ENCODE data around the gene TLR10. TPM values are rescaled to one million over a fixed set of nuclear protein-coding genes. Genes with fewer than 3 reads are reported as not detected.
A peak's percentile ranks its signal among the peaks of the same experiment; 100 is the strongest.

TLR10 gene
- total and polyA plus RNA-seq, 2 of the 13 experiments (the other 11 are each of a cell fraction or from before 2014, with no cell fraction given), result not detected

DNA sequence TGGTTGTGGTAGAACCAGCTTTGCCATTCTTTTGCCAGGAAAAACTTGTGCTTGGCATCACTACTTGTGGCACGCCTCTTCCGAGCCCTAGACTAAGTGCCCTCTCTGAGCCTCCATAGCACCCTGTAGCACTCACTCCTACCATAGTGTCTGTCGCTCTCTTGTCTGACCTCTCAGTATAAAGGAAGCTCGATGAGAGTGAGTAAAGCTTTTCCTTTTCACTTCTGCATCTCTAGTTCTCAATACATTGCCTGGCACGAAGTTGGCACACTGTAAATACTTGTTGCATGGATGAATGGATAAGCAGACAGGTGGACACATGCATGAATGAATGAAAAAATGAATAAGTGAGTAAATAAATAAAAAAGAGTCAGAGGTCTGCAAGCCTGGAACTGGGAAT, 48.3 kb downstream of the TLR10 start:
- Histone ChIP-seq H3K4me2 (ENCODE audit: low read depth, low read length) (no peak overlapping the region), H3K27ac (ENCODE audit: extremely low read length, insufficient read depth, low read length) (no peak overlapping the region), H4K20me1 (ENCODE audit: insufficient read depth, low read length) (no peaks in the 10 kb centered on the region), H2AFZ (ENCODE audit: low read length) (no peak overlapping the region), H3K9me3 (ENCODE audit: low read length) (peaks cover 13% of the 10 kb centered on the region), H3K4me3 (replicated peaks in 1 of 3; ENCODE audit: insufficient read depth in 1 of 3, low read depth in 2 of 3, low read length in 3 of 3) (no peak overlapping the region), H3K27me3 (ENCODE audit: control insufficient read depth in 1 of 2, insufficient read depth in 2 of 2, low read length in 2 of 2) (no peaks in the 10 kb centered on the region), H3K9ac (ENCODE audit: insufficient read depth, low read depth, low read length) (no peak overlapping the region), H3K4me1 (ENCODE audit: insufficient read depth, low read length) (peaks cover 13% of the 10 kb centered on the region), H3K79me2 (ENCODE audit: insufficient read depth, low read length) (no peaks in the 10 kb centered on the region), H3K36me3 (replicated peaks in 1 of 2; ENCODE audit: control insufficient read depth in 1 of 2, insufficient read depth in 2 of 2, low read length in 2 of 2) (no peaks in the 10 kb centered on the region)
- DNase-seq (ENCODE audit: low spot score) (no peak), ATAC-seq (no peak), FAIRE-seq (no peak)
- in situ Hi-C loops (cut with HindIII; ENCODE audit: extremely low pct_ligation_motif_present, low pct_unique_long_range_greater_than_20kb), result loop anchor here (5.0 kb wide), 1 partner anchor 552 kb away; no protein-coding TSS in a partner anchor
- ChIA-PET CTCF (ENCODE audit: low intra/inter-chr PET ratio, low total read pairs) (no interaction called here), POLR2A (no interaction called here)
- no peak for TF ChIP-seq ZNF264 (CRISPR knock-in tag; IDR thresholded peaks at IDR 0.05)
- no peak for TF ChIP-seq ZNF652 (CRISPR knock-in tag; IDR thresholded peaks at IDR 0.05; ENCODE audit: borderline replicate concordance, low read depth)
- no peak for TF ChIP-seq ISL2 (CRISPR knock-in tag; IDR thresholded peaks at IDR 0.05)
- TF ChIP-seq ZNF136 (CRISPR knock-in tag; IDR thresholded peaks at IDR 0.05; ENCODE audit: low read depth), result no peak
- no peak for TF ChIP-seq KDM6A (CRISPR knock-in tag; IDR thresholded peaks at IDR 0.05; ENCODE audit: low read depth)
- TF ChIP-seq EED (CRISPR knock-in tag; IDR thresholded peaks at IDR 0.05), result no peak
- TF ChIP-seq EP300 (IDR thresholded peaks at IDR 0.05; ENCODE audit: low read depth in 2 of 2, low read length in 2 of 2), result no peak
- TF ChIP-seq EP300 (CRISPR knock-in tag; IDR thresholded peaks at IDR 0.05; ENCODE audit: borderline replicate concordance), result no peak
- WGBS (ENCODE audit: low lambda C conversion rate), result 28% methylated on average over 5 of the region's 5 CpGs
- no TSS peak for BruUV-seq (replicated peaks)
- intact Hi-C loops (cut with micrococcal nuclease; ENCODE audit: unreplicated experiment), result loop anchor here (5.0 to 10.0 kb wide), 2 partner anchors 57 to 930 kb away; no protein-coding TSS in a partner anchor

DNA sequence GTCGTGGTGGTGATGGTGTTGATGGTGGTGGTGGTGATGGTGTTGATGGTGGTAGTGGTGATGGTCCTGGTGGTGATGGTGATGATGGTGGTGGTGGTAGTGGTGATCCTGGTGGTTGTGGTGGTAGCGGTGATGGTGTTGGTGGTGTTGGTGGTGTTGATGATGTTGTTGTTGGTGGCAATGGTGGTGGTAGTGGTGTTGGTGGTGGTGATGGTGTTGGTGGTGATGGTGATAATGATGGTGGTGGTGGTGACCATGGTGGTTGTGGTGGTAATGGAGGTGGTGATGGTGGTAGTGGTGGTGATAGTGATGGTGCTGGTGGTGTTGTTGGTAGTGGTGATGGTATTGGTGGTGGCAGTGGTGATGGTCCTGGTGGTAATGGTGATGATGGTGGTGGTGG, 49.1 kb downstream of the TLR10 start:
- no peak for DNase-seq (ENCODE audit: low spot score)
- no peak overlapping the region for H3K4me3 ChIP-seq (replicated peaks in 1 of 3; ENCODE audit: insufficient read depth in 1 of 3, low read depth in 2 of 3, low read length in 3 of 3)
- no peaks in the 10 kb centered on the region for H4K20me1 ChIP-seq (ENCODE audit: insufficient read depth, low read length)
- no peak overlapping the region for H3K9ac ChIP-seq (ENCODE audit: insufficient read depth, low read depth, low read length)
- no peak for ATAC-seq
- no peak overlapping the region for H2AFZ ChIP-seq (ENCODE audit: low read length)
- H3K9me3 ChIP-seq (ENCODE audit: low read length), result peaks cover 13% of the 10 kb centered on the region
- no peaks in the 10 kb centered on the region for H3K79me2 ChIP-seq (ENCODE audit: insufficient read depth, low read length)
- no peak for FAIRE-seq
- ChIA-PET POLR2A (no interaction called here), CTCF (ENCODE audit: low intra/inter-chr PET ratio, low total read pairs) (interaction anchor here (3.8 kb wide), 1 partner anchor 554 kb away, joined by 38 read pairs; no protein-coding TSS in a partner anchor)
- 46% methylated on average over 2 of the region's 2 CpGs for WGBS (ENCODE audit: low lambda C conversion rate)
- peaks cover 21% of the 10 kb centered on the region for H3K4me1 ChIP-seq (ENCODE audit: insufficient read depth, low read length)
- H3K27ac ChIP-seq (ENCODE audit: extremely low read length, insufficient read depth, low read length), result no peak overlapping the region
- BruUV-seq (replicated peaks), result no TSS peak
- H3K4me2 ChIP-seq (ENCODE audit: low read depth, low read length), result no peak overlapping the region
- H3K36me3 ChIP-seq (replicated peaks in 1 of 2; ENCODE audit: control insufficient read depth in 1 of 2, insufficient read depth in 2 of 2, low read length in 2 of 2), result no peaks in the 10 kb centered on the region
- intact Hi-C loops (cut with micrococcal nuclease; ENCODE audit: unreplicated experiment) (loop anchor here (5.0 to 10.0 kb wide), 2 partner anchors 56 to 929 kb away; no protein-coding TSS in a partner anchor), in situ Hi-C loops (cut with HindIII; ENCODE audit: extremely low pct_ligation_motif_present, low pct_unique_long_range_greater_than_20kb) (loop anchor here (5.0 kb wide), 1 partner anchor 551 kb away; no protein-coding TSS in a partner anchor)
- TF ChIP-seq, protein P1, sequence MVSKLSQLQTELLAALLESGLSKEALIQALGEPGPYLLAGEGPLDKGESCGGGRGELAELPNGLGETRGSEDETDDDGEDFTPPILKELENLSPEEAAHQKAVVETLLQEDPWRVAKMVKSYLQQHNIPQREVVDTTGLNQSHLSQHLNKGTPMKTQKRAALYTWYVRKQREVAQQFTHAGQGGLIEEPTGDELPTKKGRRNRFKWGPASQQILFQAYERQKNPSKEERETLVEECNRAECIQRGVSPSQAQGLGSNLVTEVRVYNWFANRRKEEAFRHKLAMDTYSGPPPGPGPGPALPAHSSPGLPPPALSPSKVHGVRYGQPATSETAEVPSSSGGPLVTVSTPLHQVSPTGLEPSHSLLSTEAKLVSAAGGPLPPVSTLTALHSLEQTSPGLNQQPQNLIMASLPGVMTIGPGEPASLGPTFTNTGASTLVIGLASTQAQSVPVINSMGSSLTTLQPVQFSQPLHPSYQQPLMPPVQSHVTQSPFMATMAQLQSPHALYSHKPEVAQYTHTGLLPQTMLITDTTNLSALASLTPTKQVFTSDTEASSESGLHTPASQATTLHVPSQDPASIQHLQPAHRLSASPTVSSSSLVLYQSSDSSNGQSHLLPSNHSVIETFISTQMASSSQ (IDR thresholded peaks at IDR 0.05; ENCODE audit: low read depth), result no peak
- TF ChIP-seq, protein P1 (CRISPR knock-in tag; IDR thresholded peaks at IDR 0.05; ENCODE audit: borderline replicate concordance), result no peak
- no peak for TF ChIP-seq RBAK (CRISPR knock-in tag; IDR thresholded peaks at IDR 0.05)
- peak; percentile 29; the same call in 1 of the 2 replicates for TF ChIP-seq CREB1 (IDR thresholded peaks at IDR 0.05)
- no peak for TF ChIP-seq CREB1 (CRISPR knock-in tag; IDR thresholded peaks at IDR 0.05)
- TF ChIP-seq FOXA1 (IDR thresholded peaks at IDR 0.05), result 0 out of 2 replicates have a peak, but pooled peaks have one; percentile 3
- no peak for TF ChIP-seq FOXA1 (CRISPR knock-in tag; IDR thresholded peaks at IDR 0.05)
- no peaks in the 10 kb centered on the region for H3K27me3 ChIP-seq (ENCODE audit: control insufficient read depth in 1 of 2, insufficient read depth in 2 of 2, low read length in 2 of 2)
